ENCODE results near the gene LYRM1. TPM values are rescaled to one million over a fixed set of nuclear protein-coding genes. Genes with fewer than 3 reads are reported as not detected.

LYRM1 gene
- total and polyA plus RNA-seq, 10 of the 15 experiments (the other 5 are each of a cell fraction or from before 2014, with no cell fraction given), result 18.4 to 54.4 (median 38.0) TPM

- WGBS (ENCODE audit: insufficient coverage, insufficient replicate concordance, low lambda C conversion rate, missing lambda C conversion rate), result 97% methylated on average over 3 of the region's 3 CpGs
- BruUV-seq (replicated peaks), result no TSS peak
- no peak for ATAC-seq
- peaks cover 0 to 3% of the 10 kb centered on the region in 2 experiments; a peak in 3 of 4 replicates for H3K36me3 ChIP-seq (ENCODE audit: control insufficient read depth in 2 of 2, insufficient read depth in 2 of 2, low read length in 1 of 2)
- ChIA-PET RAD21 (ENCODE audit: unreplicated experiment) (interaction anchor here (1.3 to 6.0 kb wide), 7 partner anchors 8 to 37 kb away, joined by 3 to 48 read pairs (median 11); partner anchors contain the start of genes DCUN1D3 and LYRM1), CTCF (interaction anchor here (1.2 to 6.8 kb wide), 5 partner anchors 8 to 218 kb away, joined by 3 to 51 read pairs (median 9); no protein-coding TSS in a partner anchor), POLR2A (interaction anchor here (1.4 to 5.3 kb wide), 3 partner anchors 7 to 62 kb away, joined by 4 to 44 read pairs (median 7); no protein-coding TSS in a partner anchor), SMC1A (ENCODE audit: uncharacterized antibody, unreplicated experiment) (interaction anchor here (0.6 to 6.1 kb wide), 6 partner anchors 10 to 102 kb away, joined by 3 to 83 read pairs (median 25); partner anchors contain the start of genes DCUN1D3 and LYRM1)
- peaks cover 16% of the 10 kb centered on the region for H3K79me2 ChIP-seq (ENCODE audit: control insufficient read depth, insufficient read depth, low read length)
- TF ChIP-seq BMI1 (IDR thresholded peaks at IDR 0.05; ENCODE audit: borderline replicate concordance), result no peak
- TF ChIP-seq SIX5 (IDR thresholded peaks at IDR 0.05; ENCODE audit: low read depth, low read length, severe bottlenecking), result no peak
- no peak for TF ChIP-seq FOS (IDR thresholded peaks at IDR 0.05; ENCODE audit: borderline replicate concordance, extremely low read depth, insufficient read length)
- no peak for TF ChIP-seq TBL1XR1 (IDR thresholded peaks at IDR 0.05; ENCODE audit: low read depth, low read length)
- no peak for TF ChIP-seq MEF2B (IDR thresholded peaks at IDR 0.05; ENCODE audit: partially characterized antibody, poor library complexity, severe bottlenecking)
- TF ChIP-seq SMAD1 (IDR thresholded peaks at IDR 0.05; ENCODE audit: low read depth, partially characterized antibody), result no peak
- no peak for TF ChIP-seq MXI1 (IDR thresholded peaks at IDR 0.05; ENCODE audit: low read depth, low read length)
- no peak for TF ChIP-seq IRF3 (IDR thresholded peaks at IDR 0.05)
- no peak for TF ChIP-seq KDM1A (IDR thresholded peaks at IDR 0.05; ENCODE audit: borderline replicate concordance)
- no peak for TF ChIP-seq POLR2A (IDR thresholded peaks at IDR 0.05; ENCODE audit: low read depth, low read length)
- TF ChIP-seq PML (IDR thresholded peaks at IDR 0.05; ENCODE audit: low read length), result no peak
- no peak for TF ChIP-seq GABPA (IDR thresholded peaks at IDR 0.05; ENCODE audit: low read depth)
- TF ChIP-seq FOXM1 (IDR thresholded peaks at IDR 0.05; ENCODE audit: low read depth, low read length), result no peak
- no peak for TF ChIP-seq LARP7 (IDR thresholded peaks at IDR 0.05)
- no peak for TF ChIP-seq ESRRA (IDR thresholded peaks at IDR 0.05; ENCODE audit: low read length)
- no peak for TF ChIP-seq PRDM15 (CRISPR knock-in tag; IDR thresholded peaks at IDR 0.05)
- no peak for TF ChIP-seq SUPT20H (IDR thresholded peaks at IDR 0.05; ENCODE audit: borderline replicate concordance, control insufficient read depth, low read depth, low read length)
- no peak for TF ChIP-seq STAT1 (conservative IDR thresholded peaks at IDR 0.05)
- no peak for TF ChIP-seq BACH1 (IDR thresholded peaks at IDR 0.05; ENCODE audit: borderline replicate concordance)
- intact Hi-C loops (cut with micrococcal nuclease; ENCODE audit: unreplicated experiment) (no loop called here), in situ Hi-C loops (cut with MboI) (no loop called here)
- no peaks in the 10 kb centered on the region for H4K20me1 ChIP-seq (ENCODE audit: control insufficient read depth, insufficient read depth)
- no peak for FAIRE-seq
- no peaks in the 10 kb centered on the region for H3K9me3 ChIP-seq (replicated peaks; ENCODE audit: control insufficient read depth, insufficient read depth, low read length)
- no peak overlapping the region for H2AFZ ChIP-seq (ENCODE audit: control insufficient read depth, low read depth, low read length)
- no peak overlapping the region for H3K4me3 ChIP-seq
- H3K4me1 ChIP-seq (ENCODE audit: control insufficient read depth, insufficient read depth, low read length), result peaks cover 28% of the 10 kb centered on the region
- H3K27me3 ChIP-seq (replicated peaks in 1 of 2; ENCODE audit: control insufficient read depth in 2 of 2, insufficient read depth in 2 of 2, low read length in 1 of 2), result no peaks in the 10 kb centered on the region
- peak overlapping the region; percentile 98 for H3K27ac ChIP-seq (ENCODE audit: control insufficient read depth, insufficient read depth)
- DNase-seq (ENCODE audit: low read depth, low spot score), result no peak
- 0 out of 2 replicates have a peak overlapping the region, but pooled peaks have one; percentile 12 for H3K9ac ChIP-seq (ENCODE audit: control insufficient read depth, insufficient read depth, low read length)
- H3K4me2 ChIP-seq (ENCODE audit: control insufficient read depth, insufficient read depth), result no peak overlapping the region
Measured at GRCh38 chr16:20866801-20867200, 33.8 kb upstream of the LYRM1 start.

Measured in GM12878 (cell line).